ENCODE data around the gene GATA2.

DNA sequence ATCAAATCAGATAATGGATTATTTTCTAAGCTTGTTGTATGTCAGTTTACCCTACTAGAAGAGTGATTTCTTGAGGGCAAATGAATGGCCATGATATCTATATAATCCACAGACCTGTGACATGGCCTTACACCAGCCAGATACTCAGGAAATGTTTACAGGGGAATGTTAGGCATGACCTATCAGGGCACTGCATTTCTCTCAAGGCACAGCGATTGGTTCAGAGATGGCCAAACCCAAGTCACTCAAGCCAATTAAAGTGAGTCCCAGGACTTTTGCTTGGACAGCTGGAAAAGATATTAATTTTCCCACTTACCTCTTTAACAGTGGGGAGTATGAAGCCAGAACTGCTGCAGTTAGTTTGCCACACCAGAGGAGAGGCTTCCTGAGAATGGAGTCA is 28.7 kb upstream of the GATA2 start:
- TF ChIP-seq POLR2AphosphoS5 (IDR thresholded peaks at IDR 0.05; ENCODE audit: low read depth, low read length) (no peak), EZH2phosphoT487 (IDR thresholded peaks at IDR 0.05; ENCODE audit: borderline replicate concordance) (no peak), EZH2 (IDR thresholded peaks at IDR 0.05) (no peak), POLR2A (IDR thresholded peaks at IDR 0.05; ENCODE audit: borderline replicate concordance, extremely low read depth, insufficient read depth, insufficient read length) (no peak), CEBPB (IDR thresholded peaks at IDR 0.05; ENCODE audit: low read depth) (no peak), YY1 (IDR thresholded peaks at IDR 0.05; ENCODE audit: extremely low read depth, insufficient replicate concordance, low read depth, low read length) (no peak), ZFX (IDR thresholded peaks at IDR 0.05) (no peak), ZNF274 (IDR thresholded peaks at IDR 0.05; ENCODE audit: low read depth, low read length) (no peak), JUND (IDR thresholded peaks at IDR 0.05) (no peak), CBX3 (IDR thresholded peaks at IDR 0.05; ENCODE audit: low read depth) (no peak)
- TF ChIP-seq, protein P1, sequence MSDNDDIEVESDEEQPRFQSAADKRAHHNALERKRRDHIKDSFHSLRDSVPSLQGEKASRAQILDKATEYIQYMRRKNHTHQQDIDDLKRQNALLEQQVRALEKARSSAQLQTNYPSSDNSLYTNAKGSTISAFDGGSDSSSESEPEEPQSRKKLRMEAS (IDR thresholded peaks at IDR 0.05), result no peak
- TF ChIP-seq, protein P2, sequence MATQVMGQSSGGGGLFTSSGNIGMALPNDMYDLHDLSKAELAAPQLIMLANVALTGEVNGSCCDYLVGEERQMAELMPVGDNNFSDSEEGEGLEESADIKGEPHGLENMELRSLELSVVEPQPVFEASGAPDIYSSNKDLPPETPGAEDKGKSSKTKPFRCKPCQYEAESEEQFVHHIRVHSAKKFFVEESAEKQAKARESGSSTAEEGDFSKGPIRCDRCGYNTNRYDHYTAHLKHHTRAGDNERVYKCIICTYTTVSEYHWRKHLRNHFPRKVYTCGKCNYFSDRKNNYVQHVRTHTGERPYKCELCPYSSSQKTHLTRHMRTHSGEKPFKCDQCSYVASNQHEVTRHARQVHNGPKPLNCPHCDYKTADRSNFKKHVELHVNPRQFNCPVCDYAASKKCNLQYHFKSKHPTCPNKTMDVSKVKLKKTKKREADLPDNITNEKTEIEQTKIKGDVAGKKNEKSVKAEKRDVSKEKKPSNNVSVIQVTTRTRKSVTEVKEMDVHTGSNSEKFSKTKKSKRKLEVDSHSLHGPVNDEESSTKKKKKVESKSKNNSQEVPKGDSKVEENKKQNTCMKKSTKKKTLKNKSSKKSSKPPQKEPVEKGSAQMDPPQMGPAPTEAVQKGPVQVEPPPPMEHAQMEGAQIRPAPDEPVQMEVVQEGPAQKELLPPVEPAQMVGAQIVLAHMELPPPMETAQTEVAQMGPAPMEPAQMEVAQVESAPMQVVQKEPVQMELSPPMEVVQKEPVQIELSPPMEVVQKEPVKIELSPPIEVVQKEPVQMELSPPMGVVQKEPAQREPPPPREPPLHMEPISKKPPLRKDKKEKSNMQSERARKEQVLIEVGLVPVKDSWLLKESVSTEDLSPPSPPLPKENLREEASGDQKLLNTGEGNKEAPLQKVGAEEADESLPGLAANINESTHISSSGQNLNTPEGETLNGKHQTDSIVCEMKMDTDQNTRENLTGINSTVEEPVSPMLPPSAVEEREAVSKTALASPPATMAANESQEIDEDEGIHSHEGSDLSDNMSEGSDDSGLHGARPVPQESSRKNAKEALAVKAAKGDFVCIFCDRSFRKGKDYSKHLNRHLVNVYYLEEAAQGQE (IDR thresholded peaks at IDR 0.05; ENCODE audit: low read depth), result no peak
- TF ChIP-seq, protein P3, sequence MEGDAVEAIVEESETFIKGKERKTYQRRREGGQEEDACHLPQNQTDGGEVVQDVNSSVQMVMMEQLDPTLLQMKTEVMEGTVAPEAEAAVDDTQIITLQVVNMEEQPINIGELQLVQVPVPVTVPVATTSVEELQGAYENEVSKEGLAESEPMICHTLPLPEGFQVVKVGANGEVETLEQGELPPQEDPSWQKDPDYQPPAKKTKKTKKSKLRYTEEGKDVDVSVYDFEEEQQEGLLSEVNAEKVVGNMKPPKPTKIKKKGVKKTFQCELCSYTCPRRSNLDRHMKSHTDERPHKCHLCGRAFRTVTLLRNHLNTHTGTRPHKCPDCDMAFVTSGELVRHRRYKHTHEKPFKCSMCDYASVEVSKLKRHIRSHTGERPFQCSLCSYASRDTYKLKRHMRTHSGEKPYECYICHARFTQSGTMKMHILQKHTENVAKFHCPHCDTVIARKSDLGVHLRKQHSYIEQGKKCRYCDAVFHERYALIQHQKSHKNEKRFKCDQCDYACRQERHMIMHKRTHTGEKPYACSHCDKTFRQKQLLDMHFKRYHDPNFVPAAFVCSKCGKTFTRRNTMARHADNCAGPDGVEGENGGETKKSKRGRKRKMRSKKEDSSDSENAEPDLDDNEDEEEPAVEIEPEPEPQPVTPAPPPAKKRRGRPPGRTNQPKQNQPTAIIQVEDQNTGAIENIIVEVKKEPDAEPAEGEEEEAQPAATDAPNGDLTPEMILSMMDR (IDR thresholded peaks at IDR 0.05 in 2 of 3, conservative IDR thresholded peaks at IDR 0.05 in 1 of 3; ENCODE audit: borderline replicate concordance in 1 of 3, insufficient read depth in 1 of 3, low read depth in 2 of 3, low read length in 2 of 3), result no peak
- TF ChIP-seq, protein P4, sequence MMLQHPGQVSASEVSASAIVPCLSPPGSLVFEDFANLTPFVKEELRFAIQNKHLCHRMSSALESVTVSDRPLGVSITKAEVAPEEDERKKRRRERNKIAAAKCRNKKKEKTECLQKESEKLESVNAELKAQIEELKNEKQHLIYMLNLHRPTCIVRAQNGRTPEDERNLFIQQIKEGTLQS (IDR thresholded peaks at IDR 0.05), result no peak
